Esophagus muscularis mucosa (tissue), 4 donors: ENCODE data around the gene KRTAP12-3.

Source experiments
- EP300 ChIP-seq: sonication (generic); formaldehyde crosslinking; IDR thresholded peaks from one replicate; pipeline ENCODE4 v1.6.1; 2017; ENCODE audit warnings: antibody characterized with exemption
- POLR2A ChIP-seq: fragments of 450-650 bp; IDR thresholded peaks from one replicate; pipeline ENCODE4 v1.6.1; 2017; ENCODE audit warnings: antibody characterized with exemption, moderate library complexity, mild to moderate bottlenecking, low read depth
- POLR2AphosphoS5 ChIP-seq, 2 donors: sonication (generic); formaldehyde crosslinking; IDR thresholded peaks; one replicate each; pipeline ENCODE4 v1.6.1; 2017; ENCODE audit warnings: antibody characterized with exemption in 2 of 2
- TF ChIP-seq, protein P1 (sequence below), 3 experiments: fragments of 200-600 bp in 2 of 3; fragments of 450-650 bp in 1 of 3; sonication (generic) in 2 of 3; IDR thresholded peaks; one replicate each; pipeline ENCODE4 v1.5.1; 2017 to 2019; ENCODE audit warnings: antibody characterized with exemption in 3 of 3, mild to moderate bottlenecking in 2 of 3, moderate library complexity in 1 of 3

DNA sequence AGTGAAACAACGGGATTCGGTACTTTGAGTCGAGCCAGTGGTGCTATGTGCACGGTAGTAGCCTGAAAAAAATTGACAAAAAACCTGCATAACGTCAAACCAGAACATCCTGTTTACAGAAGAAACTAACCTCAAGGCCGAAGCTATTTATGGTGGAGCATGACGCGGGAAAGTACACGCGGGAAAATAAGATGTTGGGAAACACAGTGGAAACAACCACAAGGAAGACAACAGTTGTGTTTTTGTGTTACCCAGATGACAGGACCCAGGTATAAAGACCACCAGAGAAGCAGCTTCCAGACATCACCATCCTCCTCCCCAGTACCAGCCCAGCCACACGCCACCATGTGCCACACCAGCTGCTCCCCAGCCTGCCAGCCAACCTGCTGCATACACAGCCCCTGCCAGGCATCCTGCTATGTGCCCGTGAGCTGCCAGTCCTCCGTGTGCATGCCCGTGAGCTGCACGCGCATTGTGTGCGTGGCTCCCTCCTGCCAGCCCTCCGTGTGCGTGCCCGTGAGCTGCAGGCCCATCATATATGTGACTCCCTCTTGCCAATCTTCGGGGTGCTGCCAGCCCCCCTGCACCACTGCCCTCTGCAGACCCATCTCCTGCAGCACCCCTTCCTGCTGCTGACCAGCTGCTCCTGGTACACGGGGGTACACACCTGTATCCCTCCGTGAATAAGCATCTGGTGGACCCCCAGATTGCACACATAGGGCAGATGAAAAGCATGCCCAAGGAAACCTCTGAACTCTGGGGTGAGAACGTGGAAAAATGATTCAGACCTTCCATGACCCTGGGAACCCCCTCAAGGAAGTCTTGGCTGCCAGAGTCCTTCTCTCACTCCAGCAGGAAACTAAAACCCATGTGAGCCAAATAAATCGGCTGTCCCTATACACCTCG lies at the start of gene KRTAP12-3:
- TF ChIP-seq, protein P1, sequence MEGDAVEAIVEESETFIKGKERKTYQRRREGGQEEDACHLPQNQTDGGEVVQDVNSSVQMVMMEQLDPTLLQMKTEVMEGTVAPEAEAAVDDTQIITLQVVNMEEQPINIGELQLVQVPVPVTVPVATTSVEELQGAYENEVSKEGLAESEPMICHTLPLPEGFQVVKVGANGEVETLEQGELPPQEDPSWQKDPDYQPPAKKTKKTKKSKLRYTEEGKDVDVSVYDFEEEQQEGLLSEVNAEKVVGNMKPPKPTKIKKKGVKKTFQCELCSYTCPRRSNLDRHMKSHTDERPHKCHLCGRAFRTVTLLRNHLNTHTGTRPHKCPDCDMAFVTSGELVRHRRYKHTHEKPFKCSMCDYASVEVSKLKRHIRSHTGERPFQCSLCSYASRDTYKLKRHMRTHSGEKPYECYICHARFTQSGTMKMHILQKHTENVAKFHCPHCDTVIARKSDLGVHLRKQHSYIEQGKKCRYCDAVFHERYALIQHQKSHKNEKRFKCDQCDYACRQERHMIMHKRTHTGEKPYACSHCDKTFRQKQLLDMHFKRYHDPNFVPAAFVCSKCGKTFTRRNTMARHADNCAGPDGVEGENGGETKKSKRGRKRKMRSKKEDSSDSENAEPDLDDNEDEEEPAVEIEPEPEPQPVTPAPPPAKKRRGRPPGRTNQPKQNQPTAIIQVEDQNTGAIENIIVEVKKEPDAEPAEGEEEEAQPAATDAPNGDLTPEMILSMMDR (IDR thresholded peaks at IDR 0.05) = no peak
- TF ChIP-seq EP300 (no peak), POLR2A (no peak), POLR2AphosphoS5 (IDR thresholded peaks at IDR 0.05) (no peak)
